GM12878 (cell line): ENCODE results near the gene NR3C1. TPM values are rescaled to one million over a fixed set of nuclear protein-coding genes. Genes with fewer than 3 reads are reported as not detected.

Experiments used
- ATAC-seq: fragments of 200-7000 bp; cut with Tn5 transposase; 3 replicates; pipeline ENCODE4 v1.9.1; 2020; ENCODE audit warnings: mild to moderate bottlenecking, moderate library complexity
- BruUV-seq: library from RNA; stranded (reverse); fragments of 400-500 nt; replicated peaks from 2 replicates; lab custom pipeline; 2021; lab: Mats Ljungman, UMichigan
- CTCF ChIA-PET: fragments of 300-600 bp; sonication (Branson Sonifier 250); formaldehyde crosslinking; extraction: SDS; loops from one replicate; lab custom pipeline; 2021; ENCODE audit warnings: inconsistent platforms; lab: Yijun Ruan, JAX
- POLR2A ChIA-PET: fragments of 350-600 bp; formaldehyde crosslinking; extraction: SDS; loops from one replicate; lab custom pipeline; 2021; ENCODE audit warnings: inconsistent platforms; lab: Charles Lee
- RAD21 ChIA-PET: fragments of 300-600 bp; sonication (Branson Sonifier 250); formaldehyde crosslinking; loops from one replicate; lab custom pipeline; 2023; ENCODE audit warnings: antibody characterized with exemption; ENCODE audit not compliant: unreplicated experiment; lab: Charles Lee
- SMC1A ChIA-PET: fragments of 300-600 bp; sonication (Branson Sonifier 250); formaldehyde crosslinking; loops from one replicate; lab custom pipeline; 2023; ENCODE audit not compliant: unreplicated experiment, uncharacterized antibody; lab: Charles Lee
- DNase-seq: peaks from one replicate; pipeline ENCODE4 v3.0.0-alpha.2; 2011; ENCODE audit warnings: low read depth, low spot score
- FAIRE-seq: peaks from 3 replicates; lab custom pipeline; 2011; peaks lifted over from hg19 to GRCh38; lab: Jason Lieb, UNC
- H2AFZ ChIP-seq: 2 replicates; pipeline ENCODE4 v1.6.0; 2011; ENCODE audit warnings: low read depth, low read length, control low read depth; ENCODE audit not compliant: control insufficient read depth
- H3K27ac ChIP-seq: 2 replicates; pipeline ENCODE4 v1.5.1; 2011; ENCODE audit warnings: control low read depth; ENCODE audit not compliant: control insufficient read depth, insufficient read depth
- H3K27me3 ChIP-seq, 2 experiments: replicated peaks in 1 of 2; 2 replicates each; pipeline versions ENCODE4 v1.6.0 to v1.6.1; 2011; ENCODE audit warnings: low read length in 1 of 2; ENCODE audit not compliant: control insufficient read depth in 2 of 2, insufficient read depth in 2 of 2
- H3K36me3 ChIP-seq, 2 experiments: 2 replicates each; pipeline ENCODE4 v1.5.1; 2011; ENCODE audit warnings: low read length in 1 of 2; ENCODE audit not compliant: control insufficient read depth in 2 of 2, insufficient read depth in 2 of 2
- H3K4me1 ChIP-seq: 2 replicates; pipeline ENCODE4 v1.6.1; 2011; ENCODE audit warnings: mild to moderate bottlenecking, low read length, moderate library complexity, mixed read lengths; ENCODE audit not compliant: control insufficient read depth, insufficient read depth
- H3K4me2 ChIP-seq: 2 replicates; pipeline ENCODE4 v1.6.0; 2011; ENCODE audit warnings: control low read depth; ENCODE audit not compliant: control insufficient read depth, insufficient read depth
- H3K4me3 ChIP-seq: fragments of 200-600 bp; sonication (generic); 2 replicates; pipeline ENCODE4 v1.5.1; 2016
- H3K79me2 ChIP-seq: 2 replicates; pipeline ENCODE4 v1.6.0; 2011; ENCODE audit warnings: low read length; ENCODE audit not compliant: control insufficient read depth, insufficient read depth
- H3K9ac ChIP-seq: 2 replicates; pipeline ENCODE4 v1.8.0; 2011; ENCODE audit warnings: low read length, control low read depth, mixed read lengths; ENCODE audit not compliant: control insufficient read depth, insufficient read depth
- H3K9me3 ChIP-seq: replicated peaks from 3 replicates; pipeline ENCODE4 v1.5.1; 2011; ENCODE audit warnings: mild to moderate bottlenecking, low read length; ENCODE audit not compliant: control insufficient read depth, insufficient read depth
- H4K20me1 ChIP-seq: 2 replicates; pipeline ENCODE4 v1.6.0; 2011; ENCODE audit not compliant: control insufficient read depth, insufficient read depth
- ATF7 ChIP-seq: fragments of 450-650 bp; IDR thresholded peaks from 2 replicates; pipeline ENCODE4 v1.6.1; 2016; ENCODE audit warnings: low read depth, mild to moderate bottlenecking
- CREB1 ChIP-seq: IDR thresholded peaks from 2 replicates; pipeline ENCODE4 v1.6.1; 2012; ENCODE audit warnings: low read depth, mild to moderate bottlenecking, inconsistent platforms
- CREM ChIP-seq: IDR thresholded peaks from 2 replicates; pipeline ENCODE4 v1.6.1; 2014; ENCODE audit warnings: antibody characterized with exemption, low read depth
- EP300 ChIP-seq, 2 experiments: fragments of 150-350 bp in 1 of 2; IDR thresholded peaks; 2 replicates each; pipeline ENCODE4 v1.6.1; 2011 to 2012; ENCODE audit warnings: low read depth in 2 of 2, low read length in 2 of 2, borderline replicate concordance in 1 of 2, improper control_type of control experiment in 1 of 2, inconsistent platforms in 1 of 2; ENCODE audit not compliant: control insufficient read depth in 1 of 2
- SUZ12 ChIP-seq: fragments of 200-600 bp; sonication (generic); IDR thresholded peaks from one replicate; pipeline ENCODE4 v1.6.1; 2018; ENCODE audit warnings: antibody characterized with exemption, mild to moderate bottlenecking; ENCODE audit not compliant: unreplicated experiment
- WGBS: methylation state at CpG from one replicate; pipeline ENCODE4 v1.1.6; 2016; ENCODE audit warnings: low lambda C conversion rate; ENCODE audit not compliant: insufficient replicate concordance, insufficient coverage; ENCODE audit errors: missing lambda C conversion rate; 5-methylcytosine and 5-hydroxymethylcytosine counted together
- in situ Hi-C: fragments of 300-500 bp; cut with MboI; formaldehyde crosslinking; loops from 9 replicates; pipeline ENCODE4 v1.14.3; 2018; ENCODE audit warnings: mixed read lengths
- intact Hi-C: fragments of 100-400 bp; cut with micrococcal nuclease; formaldehyde crosslinking; loops from one replicate; pipeline ENCODE4 v1.14.2; 2022; ENCODE audit not compliant: unreplicated experiment
- polyA plus RNA-seq, 11 experiments: library from polyadenylated mRNA; depleted of rRNA in 4 of 11; unstranded in 6 of 11; stranded (reverse) in 5 of 11; fragments of >200 nt; fragmentation: Nextera tagmentation in 4 of 11; fragmentation: Illumina TruSeq in 1 of 11; extraction: Ambion mirVana in 4 of 11; extraction: Trizol in 1 of 11; gene quantifications; 1 replicate in 1 of 11; 2 replicates in 10 of 11; pipeline versions ENCODE4 v1.2.1 to v1.2.3, GENCODE V29; 2011 to 2016; ENCODE audit warnings: inconsistent platforms in 2 of 11, missing spikeins in 2 of 11, low read depth in 1 of 11
- total RNA-seq, 4 experiments: library from RNA; depleted of rRNA in 3 of 4; stranded (reverse); fragments of >200 nt in 3 of 4; fragmentation: Illumina TruSeq in 1 of 4; extraction: Trizol in 1 of 4; gene quantifications; 2 replicates each; pipeline versions ENCODE4 v1.2.1 to v1.2.3, GENCODE V29; 2013 to 2021
- TF ChIP-seq, protein P1 (sequence below): fragments of 450-650 bp; IDR thresholded peaks from 2 replicates; pipeline ENCODE4 v1.6.1; 2017; ENCODE audit warnings: mild to moderate bottlenecking

NR3C1 gene
- total and polyA plus RNA-seq, 10 of the 15 experiments (the other 5 are each of a cell fraction or from before 2014, with no cell fraction given), result 49.7 to 141 (median 109) TPM

DNA sequence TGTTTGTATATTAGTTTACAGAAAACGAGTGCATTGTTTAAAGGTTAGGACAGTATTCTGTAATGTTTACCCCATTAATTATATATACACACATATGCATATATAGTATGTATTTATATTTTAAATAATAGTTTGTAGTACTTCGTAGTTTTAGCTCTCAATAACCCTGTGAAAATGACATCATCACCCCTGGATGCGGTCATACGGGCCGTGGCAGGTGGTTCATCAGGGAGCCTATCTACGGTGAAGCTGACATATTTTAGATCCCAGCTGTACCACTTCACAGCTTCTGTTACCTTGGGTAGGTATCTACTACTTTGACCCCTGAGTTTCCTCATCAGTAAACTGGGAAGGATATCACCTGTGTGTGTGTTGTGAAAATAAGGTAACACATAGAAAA, 87.1 kb downstream of the NR3C1 start:
- no peak for DNase-seq

More for the DNA sequence above, 87.1 kb downstream of the NR3C1 start:
- RAD21 ChIA-PET, result interaction anchor here (1.4 kb wide), 2 partner anchors 77 to 84 kb away, joined by 3 read pairs; no protein-coding TSS in a partner anchor
- no peaks in the 10 kb centered on the region for H3K27me3 ChIP-seq
- H3K9ac ChIP-seq, result no peak overlapping the region
- H3K9me3 ChIP-seq, result no peaks in the 10 kb centered on the region
- peaks cover 5 to 13% of the 10 kb centered on the region in 2 experiments; a peak in 3 of 4 replicates for H3K36me3 ChIP-seq
- no peak overlapping the region for H3K4me3 ChIP-seq
- no peak overlapping the region for H3K4me2 ChIP-seq
- FAIRE-seq (no peak), ATAC-seq (peak; percentile 5; the same call in 1 of the 3 replicates)
- CTCF ChIA-PET, result no interaction called here
- H4K20me1 ChIP-seq, result no peaks in the 10 kb centered on the region
- no TSS peak for BruUV-seq
- H3K79me2 ChIP-seq, result peaks cover 96% of the 10 kb centered on the region
- POLR2A ChIA-PET, result interaction anchor here (0.6 to 1.0 kb wide), 2 partner anchors 16 to 377 kb away, joined by 3 to 7 read pairs; no protein-coding TSS in a partner anchor
- no peak overlapping the region for H2AFZ ChIP-seq
- H3K4me1 ChIP-seq, result peaks cover 16% of the 10 kb centered on the region; the same call in 1 of the 2 replicates
- no peak overlapping the region for H3K27ac ChIP-seq
- intact Hi-C loops, result loop anchor here (10.0 kb wide), 1 partner anchor 508 kb away; no protein-coding TSS in a partner anchor
- WGBS, result 55% methylated on average over 6 of the region's 6 CpGs
- SMC1A ChIA-PET, result interaction anchor here (0.9 to 2.5 kb wide), 7 partner anchors 38 to 395 kb away, joined by 3 to 9 read pairs (median 3); partner anchors contain the start of gene NR3C1
- in situ Hi-C loops, result no loop called here
- TF ChIP-seq, protein P1, sequence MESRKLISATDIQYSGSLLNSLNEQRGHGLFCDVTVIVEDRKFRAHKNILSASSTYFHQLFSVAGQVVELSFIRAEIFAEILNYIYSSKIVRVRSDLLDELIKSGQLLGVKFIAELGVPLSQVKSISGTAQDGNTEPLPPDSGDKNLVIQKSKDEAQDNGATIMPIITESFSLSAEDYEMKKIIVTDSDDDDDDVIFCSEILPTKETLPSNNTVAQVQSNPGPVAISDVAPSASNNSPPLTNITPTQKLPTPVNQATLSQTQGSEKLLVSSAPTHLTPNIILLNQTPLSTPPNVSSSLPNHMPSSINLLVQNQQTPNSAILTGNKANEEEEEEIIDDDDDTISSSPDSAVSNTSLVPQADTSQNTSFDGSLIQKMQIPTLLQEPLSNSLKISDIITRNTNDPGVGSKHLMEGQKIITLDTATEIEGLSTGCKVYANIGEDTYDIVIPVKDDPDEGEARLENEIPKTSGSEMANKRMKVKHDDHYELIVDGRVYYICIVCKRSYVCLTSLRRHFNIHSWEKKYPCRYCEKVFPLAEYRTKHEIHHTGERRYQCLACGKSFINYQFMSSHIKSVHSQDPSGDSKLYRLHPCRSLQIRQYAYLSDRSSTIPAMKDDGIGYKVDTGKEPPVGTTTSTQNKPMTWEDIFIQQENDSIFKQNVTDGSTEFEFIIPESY, result no peak
- peak; percentile 38; the same call in 1 of the 2 replicates for TF ChIP-seq CREM
- no peak for TF ChIP-seq SUZ12
- no peak for TF ChIP-seq EP300 (IDR thresholded peaks at IDR 0.05; ENCODE audit: borderline replicate concordance in 1 of 2, control insufficient read depth in 1 of 2, low read depth in 2 of 2, low read length in 2 of 2)
- TF ChIP-seq ATF7, result peak; percentile 71
- TF ChIP-seq CREB1, result peak; percentile 42; the same call in 1 of the 2 replicates
